Transverse colon (tissue), 4 donors: ENCODE measurements around the gene GPR137C.
A peak's percentile ranks its signal among the peaks of the same experiment; 100 is the strongest.

Source experiments
- CTCF ChIP-seq, 5 experiments: fragments of 200-600 bp in 3 of 5; fragments of 450-650 bp in 2 of 5; sonication (generic) in 3 of 5; IDR thresholded peaks; 1 replicate in 2 of 5; 2 replicates in 3 of 5; pipeline ENCODE4 v1.5.1; 2016 to 2017; ENCODE audit warnings: antibody characterized with exemption in 5 of 5, inconsistent platforms in 3 of 5, mild to moderate bottlenecking in 2 of 5, moderate library complexity in 1 of 5
- EP300 ChIP-seq: sonication (generic); formaldehyde crosslinking; IDR thresholded peaks from one replicate; pipeline ENCODE4 v1.6.1; 2017; ENCODE audit warnings: antibody characterized with exemption, low read depth
- POLR2A ChIP-seq: fragments of 450-650 bp; IDR thresholded peaks from one replicate; pipeline ENCODE4 v1.6.1; 2016; ENCODE audit warnings: antibody characterized with exemption, mild to moderate bottlenecking, moderate library complexity
- POLR2AphosphoS5 ChIP-seq, 3 donors: sonication (generic); formaldehyde crosslinking; IDR thresholded peaks; one replicate each; pipeline ENCODE4 v1.6.1; 2016; ENCODE audit warnings: antibody characterized with exemption in 3 of 3

DNA sequence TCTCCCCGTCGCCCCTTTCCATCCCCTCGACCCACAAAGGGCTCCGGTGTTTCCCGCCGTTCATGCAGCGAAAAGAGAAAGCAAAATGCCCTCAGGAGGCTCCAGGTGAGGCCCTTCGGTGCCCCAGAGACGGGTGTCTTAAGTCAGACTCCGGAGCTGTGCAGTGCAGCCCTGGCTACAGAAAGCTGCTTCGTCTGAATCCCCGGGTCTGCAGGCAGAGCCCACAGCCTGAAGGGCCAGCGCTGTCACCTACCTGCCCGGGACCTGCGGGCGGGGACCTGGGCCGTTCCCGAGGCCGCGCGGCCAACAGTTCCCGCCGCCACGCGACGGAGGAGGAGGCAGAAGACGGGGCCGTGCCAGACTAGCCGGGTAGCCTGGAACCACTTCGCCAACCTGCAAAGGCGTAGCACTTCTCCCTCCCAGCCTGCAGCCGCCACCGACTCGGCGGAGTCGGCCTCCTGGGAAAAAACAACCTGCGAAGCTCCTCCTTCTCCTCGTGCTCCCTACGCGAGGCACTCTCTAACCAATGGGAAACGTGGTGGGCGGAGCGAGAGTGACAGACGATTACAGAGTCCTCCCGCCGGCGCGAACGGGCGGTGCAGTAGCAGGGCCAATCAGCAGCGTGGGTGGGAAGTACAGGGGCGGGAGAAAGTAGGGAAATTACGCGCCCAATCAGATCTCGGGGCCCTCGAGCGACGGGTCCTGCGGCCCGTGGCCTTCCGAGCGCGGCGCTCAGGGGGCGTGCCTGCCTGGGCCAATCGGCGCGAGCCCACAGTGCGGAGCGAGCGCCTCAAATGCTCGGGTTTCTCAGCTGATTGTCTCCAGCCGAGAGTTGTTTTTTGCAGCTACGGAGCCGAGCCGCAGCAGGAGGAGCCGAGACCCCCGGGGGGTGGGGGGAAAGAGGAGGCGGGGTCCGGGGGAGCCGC is at the start of gene GPR137C, which contains the start of gene TXNDC16:
- TF ChIP-seq POLR2A (peak; percentile 92), CTCF (IDR thresholded peaks at IDR 0.05) (no peak), POLR2AphosphoS5 (IDR thresholded peaks at IDR 0.05) (peak; percentile 88 to 98 (median 96)), EP300 (no peak)
